Psoas muscle (tissue), 8 donors: ENCODE measurements around the gene SH3RF2. TPM values are rescaled to one million over a fixed set of nuclear protein-coding genes. Genes with fewer than 3 reads are reported as not detected.

Source experiments
- ATAC-seq, 4 donors: fragments of 200-7000 bp; cut with Tn5 transposase; one replicate each; pipeline ENCODE4 v1.9.1; 2020; ENCODE audit warnings: moderate library complexity in 3 of 4, mild to moderate bottlenecking in 2 of 4
- DNase-seq, 2 donors: peaks; one replicate each; pipeline ENCODE4 v3.0.0-alpha.2; 2020
- H3K27ac ChIP-seq: fragments of 200-600 bp; one replicate; pipeline ENCODE4 v1.8.0; 2022
- H3K27me3 ChIP-seq, 3 donors: fragments of 200-600 bp in 1 of 3; one replicate each; pipeline versions ENCODE4 v1.6.1 to v1.8.0; 2013 to 2022; ENCODE audit warnings: low read length in 2 of 3, mild to moderate bottlenecking in 2 of 3, moderate library complexity in 1 of 3; ENCODE audit not compliant: insufficient read depth in 3 of 3
- H3K36me3 ChIP-seq, 2 donors: fragments of 200-600 bp in 1 of 2; one replicate each; pipeline versions ENCODE4 v1.6.1 to v1.8.0; 2013 to 2022; ENCODE audit warnings: low read depth in 1 of 2, mild to moderate bottlenecking in 1 of 2, moderate library complexity in 1 of 2; ENCODE audit not compliant: insufficient read depth in 1 of 2
- H3K4me1 ChIP-seq: fragments of 200-600 bp; one replicate; pipeline ENCODE4 v1.8.0; 2022
- H3K4me3 ChIP-seq: fragments of 200-600 bp; one replicate; pipeline ENCODE4 v1.8.0; 2022; ENCODE audit warnings: mild to moderate bottlenecking
- H3K9me3 ChIP-seq: fragments of 200-600 bp; one replicate; pipeline ENCODE4 v1.8.0; 2022
- CTCF ChIP-seq: fragments of 200-600 bp; IDR thresholded peaks from one replicate; pipeline ENCODE4 v1.8.0; 2022; ENCODE audit warnings: antibody characterized with exemption
- WGBS, 3 donors: extraction: QIAGEN DNeasy Blood & Tissue Kit; methylation state at CpG; one replicate each; pipeline versions ENCODE4 v1.1.6 to v1.1.7; 2013; 5-methylcytosine and 5-hydroxymethylcytosine counted together
- intact Hi-C, 2 donors: fragments of 100-400 bp; cut with DNase I; formaldehyde crosslinking; loops; one replicate each; pipeline versions ENCODE4 v1.11.0 to v1.14.2; 2022
- polyA plus RNA-seq, 3 donors: library from polyadenylated mRNA; stranded (reverse); fragments of 200-250 nt; gene quantifications; one replicate each; pipeline ENCODE4 v1.2.3, GENCODE V29; 2013
- total RNA-seq, 4 donors: library from RNA; stranded (reverse); fragmentation: NEBNext Ultra II Directional in 2 of 4; extraction: Animal tissue kit (Norgen Biotek cat#: 25700) in 2 of 4; gene quantifications; one replicate each; pipeline versions ENCODE4 v1.2.1 to v1.2.4, GENCODE V29; 2021 to 2023
- donor health status: healthy with polysubstance abuse.
- donor health status: DM: no; HTN: no; CAD: no; lungs with moderate emphysema.
- donor health status: Bipolar disorder and iron deficiency.
- donor health status: healthy.
- donor health status: DM: yes; HTN: yes; CAD: no.
- donor health status: DM: no; HTN: no; CAD: no.
- donor health status: DM: no; HTN: no; CAD: no.
- donor health status: DM: yes; HTN: yes; CAD: no.

The SH3RF2 gene
- total and polyA plus RNA-seq, 7 donors: 1.1 to 64.1 (median 24.3) TPM

GRCh38 chr5:145984072-145984471 lies 47.7 kb downstream of the SH3RF2 start:
- WGBS, 3 donors: 78 to 89% (median 80%) methylated on average over 2 of the region's 2 CpGs
- peaks cover 27% of the 10 kb centered on the region for H3K4me1 ChIP-seq
- H3K4me3 ChIP-seq: peak overlapping the region; percentile 11
- no peaks in the 10 kb centered on the region for H3K9me3 ChIP-seq
- intact Hi-C loops: loop anchor here in 1 of 2 donors (5.0 kb wide), 1 partner anchor 42 kb away; no protein-coding TSS in a partner anchor
- peaks cover 0 to 2% (median 0%) of the 10 kb centered on the region in 3 donors for H3K27me3 ChIP-seq
- DNase-seq (no peak), ATAC-seq (peak in 3 of 4 donors; percentile 26 to 41 (median 35))
- H3K27ac ChIP-seq: peak overlapping the region; percentile 75
- H3K36me3 ChIP-seq: no peaks in the 10 kb centered on the region
- no peak for TF ChIP-seq CTCF

- H3K4me1 ChIP-seq: peaks cover 4% of the 10 kb centered on the region
- DNase-seq (no peak), ATAC-seq (no peak)
- H3K27me3 ChIP-seq: peaks cover 0 to 2% (median 0%) of the 10 kb centered on the region in 3 donors
- H3K4me3 ChIP-seq: no peak overlapping the region
- intact Hi-C loops: no loop called here
- no peaks in the 10 kb centered on the region for H3K36me3 ChIP-seq
- H3K27ac ChIP-seq: no peak overlapping the region
- H3K9me3 ChIP-seq: no peaks in the 10 kb centered on the region
- 77 to 93% (median 81%) methylated on average over 1 of the region's 1 CpG for WGBS, 3 donors
- TF ChIP-seq CTCF: no peak
Observed at GRCh38 chr5:145987856-145988255, 51.5 kb downstream of the SH3RF2 start.

GRCh38 chr5:145988993-145989392 lies 52.6 kb downstream of the SH3RF2 start:
- H3K36me3 ChIP-seq: no peaks in the 10 kb centered on the region
- H3K27me3 ChIP-seq: peaks cover 0 to 2% (median 0%) of the 10 kb centered on the region in 3 donors
- no peak for TF ChIP-seq CTCF
- DNase-seq (no peak), ATAC-seq (no peak)
- H3K4me3 ChIP-seq: no peak overlapping the region
- H3K27ac ChIP-seq: no peak overlapping the region
- intact Hi-C loops: no loop called here
- no peaks in the 10 kb centered on the region for H3K9me3 ChIP-seq
- WGBS, 3 donors: 70 to 85% (median 78%) methylated on average over 2 of the region's 2 CpGs
- H3K4me1 ChIP-seq: peaks cover 4% of the 10 kb centered on the region

- WGBS, 3 donors: 87 to 100% (median 89%) methylated on average over 2 of the region's 2 CpGs
- intact Hi-C loops: no loop called here
Observed at GRCh38 chr5:145989428-145989827, 53.0 kb downstream of the SH3RF2 start.

More at GRCh38 chr5:145989428-145989827, 53.0 kb downstream of the SH3RF2 start:
- no peaks in the 10 kb centered on the region for H3K9me3 ChIP-seq
- no peak for TF ChIP-seq CTCF
- H3K27me3 ChIP-seq: peaks cover 0 to 2% (median 0%) of the 10 kb centered on the region in 3 donors
- ATAC-seq: no peak
- no peak for DNase-seq
- no peak overlapping the region for H3K27ac ChIP-seq
- no peak overlapping the region for H3K4me3 ChIP-seq
- no peaks in the 10 kb centered on the region for H3K36me3 ChIP-seq
- peaks cover 2% of the 10 kb centered on the region for H3K4me1 ChIP-seq
